NCI-H1105 treated with DMSO at 0.1 percent for 48 hours (cell line): ENCODE results near the gene PRRX1.

ENCODE experiments used
- DNase-seq: peaks from one replicate; lab custom pipeline; 2025; lab: John Stamatoyannopoulos, UW

Gene PRRX1

GRCh38 chr1:170664828-170665612 lies 1.1 kb downstream of the PRRX1 start:
- peak; percentile 69 for DNase-seq

GRCh38 chr1:170665629-170666028 lies 1.7 kb downstream of the PRRX1 start:
- no peak for DNase-seq

GRCh38 chr1:170666541-170667254 lies 2.8 kb downstream of the PRRX1 start:
- DNase-seq: no peak

- peak; percentile 66 for DNase-seq
Measured at GRCh38 chr1:170668209-170669106, 4.5 kb downstream of the PRRX1 start.

- no peak for DNase-seq
Measured at GRCh38 chr1:170669107-170669445, 5.1 kb downstream of the PRRX1 start.

- no peak for DNase-seq
Measured at GRCh38 chr1:170669586-170670530, 5.9 kb downstream of the PRRX1 start.

GRCh38 chr1:170670802-170671628 lies 7.1 kb downstream of the PRRX1 start:
- DNase-seq: no peak

GRCh38 chr1:170671629-170671963 lies 7.7 kb downstream of the PRRX1 start:
- DNase-seq: no peak

GRCh38 chr1:170672316-170672715 lies 8.4 kb downstream of the PRRX1 start:
- no peak for DNase-seq

- no peak for DNase-seq
Measured at GRCh38 chr1:170674239-170674638, 10.3 kb downstream of the PRRX1 start.

GRCh38 chr1:170674986-170675385 lies 11.1 kb downstream of the PRRX1 start:
- DNase-seq: no peak

GRCh38 chr1:170675865-170676264 lies 11.9 kb downstream of the PRRX1 start:
- no peak for DNase-seq

GRCh38 chr1:170676628-170677027 lies 12.7 kb downstream of the PRRX1 start:
- no peak for DNase-seq

- no peak for DNase-seq
Measured at GRCh38 chr1:170678027-170678600, 14.2 kb downstream of the PRRX1 start.

- no peak for DNase-seq
Measured at GRCh38 chr1:170680428-170680827, 16.5 kb downstream of the PRRX1 start.

- DNase-seq: no peak
Measured at GRCh38 chr1:170682169-170682568, 18.2 kb downstream of the PRRX1 start.

- no peak for DNase-seq
Measured at GRCh38 chr1:170682809-170683208, 18.9 kb downstream of the PRRX1 start.

- no peak for DNase-seq
Measured at GRCh38 chr1:170685166-170685565, 21.2 kb downstream of the PRRX1 start.

GRCh38 chr1:170686291-170686690 lies 22.4 kb downstream of the PRRX1 start:
- no peak for DNase-seq

GRCh38 chr1:170687621-170688020 lies 23.7 kb downstream of the PRRX1 start:
- DNase-seq: no peak
